NCI-H748 treated with DMSO at 0.1 percent for 48 hours (cell line): ENCODE results near the gene GEMIN7.
A peak's percentile ranks its signal among the peaks of the same experiment; 100 is the strongest.

Source experiments
- DNase-seq: peaks from one replicate; lab custom pipeline; 2025; lab: John Stamatoyannopoulos, UW

GEMIN7 gene

GRCh38 chr19:45079063-45079910 is at the start of gene GEMIN7:
TSS of gene GEMIN7 (plus strand) at chr19:45079260. CDS start at chr19:45090115, 10,855 bp downstream.
- peak; percentile 34 for DNase-seq

GRCh38 chr19:45030825-45031224 is 48.2 kb upstream of the GEMIN7 start:
- DNase-seq = no peak

DNA sequence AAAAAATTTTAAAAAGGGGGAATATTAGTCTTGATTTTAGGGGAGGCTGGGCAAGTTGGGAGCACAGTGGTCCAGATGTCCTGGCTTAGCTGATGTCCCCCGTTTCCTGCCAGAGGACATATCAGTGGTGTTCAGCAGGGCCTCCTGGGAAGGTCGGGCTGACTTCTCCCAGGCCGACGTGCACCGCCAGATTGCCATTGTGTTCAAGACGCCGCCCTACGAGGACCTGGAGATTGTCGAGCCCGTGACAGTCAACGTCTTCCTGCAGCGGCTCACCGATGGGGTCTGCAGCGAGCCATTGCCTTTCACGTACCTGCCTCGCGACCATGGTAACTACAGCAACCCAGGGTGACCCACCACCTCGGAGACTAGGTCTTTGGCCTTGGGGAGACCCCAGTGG is 46.6 kb upstream of the GEMIN7 start:
- DNase-seq = no peak

GRCh38 chr19:45035755-45036154 is 43.3 kb upstream of the GEMIN7 start:
- no peak for DNase-seq

DNA sequence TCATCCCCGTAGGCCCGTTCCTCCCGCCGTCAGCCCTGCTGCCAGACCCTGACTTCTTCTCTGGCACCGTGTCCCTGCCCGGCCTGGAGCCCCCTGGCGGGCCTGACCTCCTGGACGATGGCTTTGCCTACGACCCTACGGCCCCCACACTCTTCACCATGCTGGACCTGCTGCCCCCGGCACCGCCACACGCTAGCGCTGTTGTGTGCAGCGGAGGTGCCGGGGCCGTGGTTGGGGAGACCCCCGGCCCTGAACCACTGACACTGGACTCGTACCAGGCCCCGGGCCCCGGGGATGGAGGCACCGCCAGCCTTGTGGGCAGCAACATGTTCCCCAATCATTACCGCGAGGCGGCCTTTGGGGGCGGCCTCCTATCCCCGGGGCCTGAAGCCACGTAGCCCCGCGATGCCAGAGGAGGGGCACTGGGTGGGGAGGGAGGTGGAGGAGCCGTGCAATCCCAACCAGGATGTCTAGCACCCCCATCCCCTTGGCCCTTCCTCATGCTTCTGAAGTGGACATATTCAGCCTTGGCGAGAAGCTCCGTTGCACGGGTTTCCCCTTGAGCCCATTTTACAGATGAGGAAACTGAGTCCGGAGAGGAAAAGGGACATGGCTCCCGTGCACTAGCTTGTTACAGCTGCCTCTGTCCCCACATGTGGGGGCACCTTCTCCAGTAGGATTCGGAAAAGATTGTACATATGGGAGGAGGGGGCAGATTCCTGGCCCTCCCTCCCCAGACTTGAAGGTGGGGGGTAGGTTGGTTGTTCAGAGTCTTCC is 41.5 kb upstream of the GEMIN7 start:
- no peak for DNase-seq

DNA sequence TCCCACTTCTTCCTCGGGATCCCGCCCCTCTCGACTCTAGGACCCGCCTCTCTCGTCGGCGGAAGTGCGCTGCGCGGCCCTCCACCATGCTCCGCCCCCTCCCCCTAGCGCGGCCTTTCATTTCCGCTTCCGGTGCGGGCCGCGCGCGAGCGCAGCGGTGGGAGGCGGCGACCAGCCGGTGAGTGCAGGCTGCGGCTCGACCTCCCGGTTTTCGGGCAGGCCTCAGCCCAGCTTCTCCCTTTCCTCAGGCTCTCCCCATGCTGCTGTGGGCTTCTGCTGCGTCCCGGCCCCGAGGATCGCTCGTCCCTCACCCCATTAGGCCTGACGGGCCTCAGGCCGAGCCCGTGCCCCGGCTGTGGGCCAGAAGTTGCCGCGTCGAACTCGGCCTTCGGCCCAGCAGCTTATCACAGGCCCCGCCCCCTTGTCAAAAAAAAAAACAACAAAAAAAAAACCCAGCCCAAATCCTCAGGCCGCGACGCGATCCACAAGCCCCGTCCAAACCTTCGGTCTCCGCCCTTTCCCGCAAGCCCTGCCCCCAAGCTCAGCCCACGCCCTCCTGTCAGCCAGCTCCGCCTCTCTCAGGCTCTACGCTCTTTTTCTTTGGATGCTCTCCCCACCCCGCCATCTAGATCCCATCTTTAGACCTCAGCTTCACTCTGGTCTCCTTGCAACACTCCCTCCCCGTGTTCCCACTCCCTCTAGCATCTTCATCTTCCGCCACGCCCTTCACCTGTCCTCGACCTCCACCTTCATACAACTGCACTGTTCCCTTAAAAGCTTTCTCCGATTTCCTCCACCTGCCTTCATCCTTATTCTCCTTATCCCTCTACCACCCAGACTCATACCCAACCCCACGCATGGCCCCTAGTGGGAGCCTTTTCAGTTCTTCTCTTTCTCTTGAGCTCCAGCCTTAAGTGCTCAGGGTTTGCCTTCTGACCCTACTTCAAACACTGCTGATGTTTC is 39.8 kb upstream of the GEMIN7 start, which contains the start of gene CLASRP:
CLASRP (plus strand) TSS at position 115 of the 963 bp plus-strand sequence. CDS start 1,168 bp downstream, outside the sequence.
- DNase-seq = peak; percentile 84

DNA sequence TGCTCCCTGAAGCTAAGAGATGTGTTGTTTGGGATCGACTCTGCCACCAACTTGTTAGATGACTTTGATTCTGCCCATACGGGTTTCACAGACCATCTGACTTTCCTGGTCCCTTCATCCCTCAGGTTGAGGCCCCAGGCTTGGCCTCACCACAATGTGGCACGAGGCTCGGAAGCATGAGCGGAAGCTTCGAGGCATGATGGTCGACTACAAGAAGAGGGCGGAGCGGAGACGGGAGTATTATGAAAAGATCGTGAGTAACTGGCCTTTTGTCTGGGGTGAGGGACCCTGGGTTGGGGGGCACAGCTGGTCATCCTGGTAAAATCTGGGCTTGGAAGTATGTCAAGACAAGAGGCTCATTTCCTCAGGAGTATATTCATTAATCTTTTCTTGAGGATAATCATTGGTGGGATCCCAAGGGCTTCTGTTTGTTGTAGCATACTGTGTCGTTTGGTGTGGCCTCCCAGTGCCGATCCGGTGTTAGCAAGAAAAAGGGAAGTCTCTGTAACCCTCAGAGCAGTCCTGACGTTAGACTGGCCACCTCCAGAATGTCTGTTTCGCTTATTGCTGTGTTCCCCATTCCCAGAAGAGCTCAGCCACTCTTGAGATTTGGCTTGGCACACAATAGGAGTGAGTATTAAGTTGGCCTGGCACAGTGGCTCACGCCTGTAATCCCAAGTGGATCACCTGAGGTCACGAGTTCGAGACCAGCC is 38.8 kb upstream of the GEMIN7 start:
- no peak for DNase-seq

DNA sequence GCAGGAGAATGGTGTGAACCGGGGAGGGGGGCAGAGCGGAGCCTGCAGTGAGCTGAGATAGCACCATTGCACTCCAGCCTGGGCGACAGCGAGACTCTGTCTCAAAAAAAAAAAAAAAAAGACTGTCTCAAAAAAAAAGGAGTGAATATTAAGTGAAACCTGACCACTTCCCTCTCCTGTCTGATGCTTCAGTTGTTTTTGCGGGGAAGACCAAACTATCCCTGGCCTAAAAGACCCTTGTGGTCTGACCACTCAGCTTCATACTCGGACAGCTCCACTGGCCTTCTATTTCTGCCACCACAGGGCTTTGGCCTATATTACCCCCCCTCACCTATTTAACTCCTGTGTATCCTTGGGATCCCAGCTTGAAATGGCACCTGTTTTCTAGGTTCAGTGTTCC is 37.9 kb upstream of the GEMIN7 start:
- DNase-seq = no peak

DNA sequence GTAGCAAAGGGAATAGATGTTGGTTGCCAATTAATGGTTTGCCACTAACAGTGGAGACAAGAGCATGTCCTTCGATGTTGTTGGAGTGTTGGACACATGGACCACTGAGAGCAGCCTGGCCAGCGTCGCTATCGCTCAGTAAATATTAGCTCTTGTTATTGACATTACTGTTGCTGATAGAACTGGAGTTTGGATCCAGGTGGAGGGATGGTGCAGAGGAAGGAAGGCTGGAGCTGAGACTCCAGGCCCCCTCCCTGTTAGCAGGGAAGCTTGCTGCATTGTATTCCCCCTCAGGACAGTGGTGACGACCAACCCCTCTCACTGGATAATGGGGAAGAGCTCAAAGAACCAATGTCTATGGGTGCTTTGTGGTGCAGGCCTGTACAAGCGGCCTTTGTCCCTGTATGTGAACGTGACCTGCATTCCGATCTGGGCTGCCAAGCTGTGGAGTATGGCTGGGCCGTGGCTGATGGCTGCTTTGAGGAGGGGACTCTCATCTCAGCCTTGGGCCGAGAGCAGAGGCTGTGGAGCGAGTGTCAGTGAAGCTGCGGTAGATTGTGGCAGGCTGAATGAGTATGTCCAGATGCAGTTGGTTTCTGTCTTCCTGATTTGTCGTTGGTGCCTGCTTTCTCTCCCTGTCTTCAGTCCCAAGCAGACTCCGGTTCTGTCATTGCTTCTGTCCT is 33.2 kb upstream of the GEMIN7 start:
- no peak for DNase-seq

GRCh38 chr19:45046355-45046754 is 32.7 kb upstream of the GEMIN7 start:
- no peak for DNase-seq

DNA sequence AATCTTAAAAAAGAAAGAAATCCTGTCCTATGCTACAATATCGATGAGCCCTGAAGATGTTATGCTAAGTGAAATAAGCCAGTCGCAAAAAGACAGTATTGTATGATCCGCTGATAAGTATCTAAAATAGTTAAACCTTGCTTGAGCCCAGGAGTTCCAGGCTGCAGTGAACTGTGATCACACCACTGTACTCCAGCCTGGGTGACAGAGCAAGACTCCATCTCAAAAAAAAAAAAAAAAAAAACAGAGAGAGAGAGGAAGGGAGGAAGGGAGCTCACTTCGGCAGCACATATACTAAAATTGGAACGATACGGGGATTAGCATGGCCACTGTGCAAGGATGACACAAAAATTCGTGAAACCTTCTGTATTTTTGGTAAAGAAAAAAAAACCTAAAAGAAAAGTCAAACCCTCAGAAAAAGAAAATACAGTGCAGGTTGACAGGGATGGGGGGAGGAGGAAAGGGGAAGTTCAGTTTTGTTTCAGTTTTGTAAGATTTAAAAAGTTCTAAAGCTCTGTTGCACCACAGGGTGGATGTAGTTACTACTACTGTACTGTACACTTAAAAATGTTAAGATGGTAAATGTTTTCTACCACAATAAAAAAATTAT is 31.8 kb upstream of the GEMIN7 start:
- DNase-seq = no peak

GRCh38 chr19:45049073-45049736 is 29.9 kb upstream of the GEMIN7 start:
- DNase-seq = no peak

DNA sequence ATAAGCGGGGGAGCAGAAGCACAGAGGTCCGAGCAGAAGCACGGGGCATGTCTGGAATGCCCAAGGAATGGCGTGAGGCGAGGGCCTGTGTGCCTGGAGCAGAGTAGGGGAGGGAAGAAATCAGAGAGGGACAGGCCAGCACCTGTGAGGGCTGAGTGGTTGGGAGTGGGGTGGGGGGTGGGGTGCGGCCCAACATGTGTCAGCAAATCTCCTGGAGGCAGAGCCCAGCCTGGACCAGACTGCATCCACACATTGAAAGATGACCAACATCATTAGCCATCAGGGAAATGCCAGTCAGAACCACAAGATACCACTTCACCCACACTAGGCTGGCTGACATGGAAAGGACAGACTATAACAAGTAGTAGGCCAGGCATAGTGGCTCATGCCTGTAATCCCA is 29.0 kb upstream of the GEMIN7 start:
- DNase-seq = no peak

- DNase-seq = no peak
These were observed 27.0 kb upstream of the GEMIN7 start for GRCh38 chr19:45051929-45052579.

DNA sequence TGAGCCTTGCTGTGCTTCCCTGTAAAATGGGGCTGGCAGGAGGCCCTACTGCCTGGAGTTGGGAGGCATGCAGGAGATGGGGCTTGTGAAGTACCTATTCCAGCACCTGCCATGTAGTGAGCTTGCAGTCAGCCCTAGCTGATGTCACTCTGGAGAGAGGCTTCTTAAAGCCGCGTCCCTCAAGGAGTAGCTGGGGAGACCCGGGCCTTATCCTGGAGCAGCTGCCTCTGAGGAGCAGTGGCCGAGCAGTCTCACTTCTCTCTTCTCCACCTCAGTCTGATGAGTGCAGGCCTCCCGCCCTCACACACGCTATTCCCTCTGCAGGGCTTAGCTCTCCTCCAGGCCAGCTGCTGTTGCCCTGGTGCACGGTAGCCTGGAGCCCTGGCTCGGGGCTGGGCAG is 22.2 kb upstream of the GEMIN7 start:
- DNase-seq = no peak

- DNase-seq = no peak
These were observed 21.6 kb upstream of the GEMIN7 start for GRCh38 chr19:45057444-45057843.

DNA sequence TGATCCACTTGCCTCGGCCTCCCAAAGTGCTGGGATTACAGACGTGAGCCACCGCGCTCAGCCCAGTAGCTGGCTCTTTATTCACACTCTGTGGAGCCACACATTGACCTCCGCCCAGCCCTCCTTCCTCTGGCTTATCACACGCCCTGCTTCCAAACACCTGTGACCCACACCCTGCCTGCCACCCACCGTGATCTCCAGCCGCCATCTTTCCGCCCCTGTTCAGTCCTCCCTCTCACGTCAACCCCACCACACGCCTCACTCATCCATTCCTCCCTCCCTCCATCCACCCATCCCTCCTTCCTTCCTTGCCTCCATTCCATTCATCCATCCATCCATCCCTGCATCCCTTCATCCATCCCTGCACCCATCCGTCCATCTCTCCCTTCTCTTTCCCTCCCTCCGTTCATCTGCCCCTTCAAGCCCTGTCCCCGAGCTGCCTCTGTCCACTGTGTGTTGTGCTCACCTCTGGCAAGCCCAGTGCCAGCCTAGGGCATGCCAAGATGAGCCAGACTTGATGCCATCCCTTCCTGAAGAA is 20.4 kb upstream of the GEMIN7 start:
- no peak for DNase-seq

DNA sequence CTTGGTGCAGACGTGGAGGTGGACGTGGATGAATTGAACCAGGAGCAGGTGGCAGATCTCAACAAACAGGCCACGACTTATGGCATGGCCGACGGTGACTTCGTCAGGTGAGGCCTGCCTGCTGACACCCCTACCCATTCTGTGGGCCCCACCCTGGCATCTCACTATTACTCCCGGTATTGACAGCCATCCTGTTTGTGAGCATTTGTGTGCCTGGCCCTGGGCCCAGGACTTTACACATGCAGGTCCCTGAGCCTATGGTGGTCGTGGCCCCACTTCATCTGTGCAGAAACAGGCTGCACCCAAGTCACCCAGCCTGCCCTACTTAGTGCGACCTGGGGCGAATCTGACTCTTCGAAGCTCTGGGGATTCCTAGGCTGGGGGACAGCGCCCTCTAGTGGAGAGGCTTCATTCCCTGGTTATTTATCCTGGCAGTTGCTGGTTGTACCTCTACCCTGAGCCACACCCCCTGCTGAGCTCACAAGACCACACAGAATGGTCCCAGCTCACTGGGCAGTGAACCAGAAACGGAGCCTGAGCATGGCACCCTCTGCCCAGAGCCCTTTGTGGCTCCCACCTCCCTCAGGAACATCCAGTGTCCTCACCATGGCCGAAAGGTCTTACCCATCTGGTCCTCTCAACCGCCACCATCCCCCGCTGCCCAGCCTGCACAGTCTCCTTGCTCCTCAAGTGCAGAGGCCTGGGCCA is 19.6 kb upstream of the GEMIN7 start:
- DNase-seq = peak; percentile 41
